ENCODE measurements around the gene ACBD4. TPM values are rescaled to one million over a fixed set of nuclear protein-coding genes. Genes with fewer than 3 reads are reported as not detected.
A peak's percentile ranks its signal among the peaks of the same experiment; 100 is the strongest.

ACBD4 gene
- total and polyA plus RNA-seq, 10 of the 15 experiments (the other 5 are each of a cell fraction or from before 2014, with no cell fraction given) = 0.20 to 13.8 (median 6.9) TPM

- TF ChIP-seq SP1 (IDR thresholded peaks at IDR 0.05; ENCODE audit: low read depth, low read length) (peak; percentile 95), CHD1 (IDR thresholded peaks at IDR 0.05; ENCODE audit: low read depth, low read length) (no peak), ATF2 (IDR thresholded peaks at IDR 0.05; ENCODE audit: low read length) (no peak), ZBED1 (IDR thresholded peaks at IDR 0.05; ENCODE audit: borderline replicate concordance) (no peak), BACH1 (IDR thresholded peaks at IDR 0.05; ENCODE audit: borderline replicate concordance) (no peak), RELB (IDR thresholded peaks at IDR 0.05; ENCODE audit: low read depth) (peak; percentile 61; the same call in 1 of the 2 replicates), RELA (IDR thresholded peaks at IDR 0.05; ENCODE audit: borderline replicate concordance, partially characterized antibody) (no peak), NBN (IDR thresholded peaks at IDR 0.05) (peak; percentile 84), GABPA (IDR thresholded peaks at IDR 0.05; ENCODE audit: low read depth) (no peak), MTA3 (IDR thresholded peaks at IDR 0.05; ENCODE audit: borderline replicate concordance, low read length) (no peak), CHD2 (IDR thresholded peaks at IDR 0.05; ENCODE audit: borderline replicate concordance, low read depth, low read length) (peak; percentile 61; the same call in 1 of the 2 replicates), SREBF1 (IDR thresholded peaks at IDR 0.05; ENCODE audit: low read length) (no peak), PAX8 (IDR thresholded peaks at IDR 0.05) (no peak), SIN3A (IDR thresholded peaks at IDR 0.05; ENCODE audit: low read depth, low read length) (no peak), CUX1 (IDR thresholded peaks at IDR 0.05; ENCODE audit: insufficient replicate concordance, low read depth, low read length) (peak; percentile 54), NFYB (IDR thresholded peaks at IDR 0.05; ENCODE audit: insufficient read depth, low read depth, low read length) (peak; percentile 86), SMAD1 (IDR thresholded peaks at IDR 0.05; ENCODE audit: low read depth, partially characterized antibody) (no peak), IRF4 (IDR thresholded peaks at IDR 0.05; ENCODE audit: low read depth, low read length) (0 out of 2 replicates have a peak, but pooled peaks have one; percentile 39)
- TF ChIP-seq, protein P1, sequence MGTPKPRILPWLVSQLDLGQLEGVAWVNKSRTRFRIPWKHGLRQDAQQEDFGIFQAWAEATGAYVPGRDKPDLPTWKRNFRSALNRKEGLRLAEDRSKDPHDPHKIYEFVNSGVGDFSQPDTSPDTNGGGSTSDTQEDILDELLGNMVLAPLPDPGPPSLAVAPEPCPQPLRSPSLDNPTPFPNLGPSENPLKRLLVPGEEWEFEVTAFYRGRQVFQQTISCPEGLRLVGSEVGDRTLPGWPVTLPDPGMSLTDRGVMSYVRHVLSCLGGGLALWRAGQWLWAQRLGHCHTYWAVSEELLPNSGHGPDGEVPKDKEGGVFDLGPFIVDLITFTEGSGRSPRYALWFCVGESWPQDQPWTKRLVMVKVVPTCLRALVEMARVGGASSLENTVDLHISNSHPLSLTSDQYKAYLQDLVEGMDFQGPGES (IDR thresholded peaks at IDR 0.05) = peak; percentile 53; the same call in 1 of the 2 replicates
Measured at GRCh38 chr17:45135192-45135977, at the start of gene ACBD4 (continued).

All from GM12878 (cell line).